HepG2 (cell line): Measurements from ENCODE around the gene CNNM2. TPM values are rescaled to one million over a fixed set of nuclear protein-coding genes. Genes with fewer than 3 reads are reported as not detected.

Experiments used
- ARHGAP35 ChIP-seq: sonication (generic); formaldehyde crosslinking; IDR thresholded peaks from 2 replicates; pipeline ENCODE4 v1.9.0; 2022; ENCODE audit warnings: mild to moderate bottlenecking, inconsistent platforms, moderate library complexity, missing genetic modification reagents, borderline replicate concordance
- GLI4 ChIP-seq: sonication (generic); formaldehyde crosslinking; IDR thresholded peaks from 2 replicates; pipeline ENCODE4 v1.5.1; 2020; ENCODE audit warnings: missing genetic modification reagents, mild to moderate bottlenecking, moderate library complexity, borderline replicate concordance
- KDM5B ChIP-seq: sonication (generic); formaldehyde crosslinking; IDR thresholded peaks from 2 replicates; pipeline ENCODE4 v1.4.0; 2020; ENCODE audit warnings: missing genetic modification reagents, mild to moderate bottlenecking, borderline replicate concordance
- MLX ChIP-seq: IDR thresholded peaks from 2 replicates; pipeline ENCODE4 v1.6.1; 2016
- NCOR1 ChIP-seq: fragments of 200-600 bp; sonication (generic); IDR thresholded peaks from 2 replicates; pipeline ENCODE4 v1.7.0; 2017; ENCODE audit warnings: antibody characterized with exemption, low read length, borderline replicate concordance
- NFE2L2 ChIP-seq: fragments of 150-350 bp; IDR thresholded peaks from 2 replicates; pipeline ENCODE4 v1.6.1; 2014; ENCODE audit warnings: low read length
- PRMT3 ChIP-seq: sonication (generic); formaldehyde crosslinking; IDR thresholded peaks from 2 replicates; pipeline ENCODE4 v1.8.1; 2022; ENCODE audit warnings: low read depth, mild to moderate bottlenecking, moderate library complexity, missing genetic modification reagents, borderline replicate concordance
- RAD21 ChIP-seq: fragments of 450-650 bp; formaldehyde crosslinking; IDR thresholded peaks from 2 replicates; pipeline ENCODE4 v1.5.0; 2020; ENCODE audit warnings: mild to moderate bottlenecking
- RFX5 ChIP-seq: IDR thresholded peaks from 2 replicates; pipeline ENCODE4 v1.6.1; 2011; ENCODE audit warnings: low read depth, low read length, improper control_type of control experiment
- SAFB2 ChIP-seq: sonication (generic); formaldehyde crosslinking; IDR thresholded peaks from 2 replicates; pipeline ENCODE4 v1.5.1; 2020; ENCODE audit warnings: missing genetic modification reagents, low read depth, mild to moderate bottlenecking, borderline replicate concordance
- TEF ChIP-seq: sonication (generic); formaldehyde crosslinking; IDR thresholded peaks from 2 replicates; pipeline ENCODE4 v1.5.0; 2020; ENCODE audit warnings: missing genetic modification reagents
- U2AF2 ChIP-seq: fragments of 200-400 bp; formaldehyde crosslinking; IDR thresholded peaks from 2 replicates; pipeline ENCODE4 v1.6.1; 2017; ENCODE audit warnings: low read depth, mild to moderate bottlenecking, low read length
- ZBTB21 ChIP-seq: sonication (generic); formaldehyde crosslinking; IDR thresholded peaks from 2 replicates; pipeline ENCODE4 v1.4.0; 2020; ENCODE audit warnings: missing genetic modification reagents
- ZBTB49 ChIP-seq: sonication (generic); formaldehyde crosslinking; IDR thresholded peaks from 2 replicates; pipeline ENCODE4 v1.4.0; 2020; ENCODE audit warnings: missing genetic modification reagents, borderline replicate concordance
- ZFP36L1 ChIP-seq: sonication (generic); formaldehyde crosslinking; IDR thresholded peaks from 2 replicates; pipeline ENCODE4 v1.8.0; 2022; ENCODE audit warnings: mild to moderate bottlenecking, missing genetic modification reagents, moderate library complexity
- ZKSCAN1 ChIP-seq: fragments of 150-350 bp; IDR thresholded peaks from 2 replicates; pipeline ENCODE4 v1.6.1; 2014; ENCODE audit warnings: low read length
- ZNF101 ChIP-seq: sonication (generic); formaldehyde crosslinking; IDR thresholded peaks from 2 replicates; pipeline ENCODE4 v1.4.0; 2020; ENCODE audit warnings: mild to moderate bottlenecking, low read depth, missing genetic modification reagents, borderline replicate concordance
- ZNF256 ChIP-seq: sonication (generic); formaldehyde crosslinking; conservative IDR thresholded peaks from 2 replicates; pipeline ENCODE4 v1.4.0; 2020; ENCODE audit warnings: missing genetic modification reagents
- ZNF367 ChIP-seq: sonication (generic); formaldehyde crosslinking; IDR thresholded peaks from 2 replicates; pipeline ENCODE4 v1.4.0; 2020; ENCODE audit warnings: missing genetic modification reagents, borderline replicate concordance
- ZNF772 ChIP-seq: sonication (generic); formaldehyde crosslinking; IDR thresholded peaks from 2 replicates; pipeline ENCODE4 v1.5.0; 2020; ENCODE audit warnings: mild to moderate bottlenecking, missing genetic modification reagents
- polyA plus RNA-seq, 8 experiments: library from polyadenylated mRNA; depleted of rRNA in 3 of 8; stranded (reverse) in 7 of 8; unstranded in 1 of 8; fragments of >200 nt; fragmentation: Illumina TruSeq in 4 of 8; extraction: Trizol in 4 of 8; gene quantifications; 2 replicates each; pipeline versions ENCODE4 v1.2.1 to v1.2.3, GENCODE V29; 2011 to 2016; ENCODE audit warnings: low read depth in 4 of 8, missing spikeins in 1 of 8, mixed read lengths in 1 of 8; ENCODE audit not compliant: insufficient read depth in 1 of 8
- total RNA-seq, 5 experiments: library from RNA; depleted of rRNA; stranded (reverse); fragments of >200 nt; fragmentation: Illumina TruSeq; extraction: Trizol; gene quantifications; 2 replicates each; pipeline ENCODE4 v1.2.3, GENCODE V29; 2016; ENCODE audit warnings: low read depth in 1 of 5
- TF ChIP-seq, protein P1 (sequence below): conservative IDR thresholded peaks from 2 replicates; pipeline ENCODE4 v1.6.1; 2018; ENCODE audit warnings: missing genetic modification reagents
- TF ChIP-seq, protein P2 (sequence below): sonication (generic); formaldehyde crosslinking; IDR thresholded peaks from 2 replicates; pipeline ENCODE4 v1.4.0; 2020; ENCODE audit warnings: low read depth, mild to moderate bottlenecking, missing genetic modification reagents

Gene CNNM2
- total and polyA plus RNA-seq, 2 of the 13 experiments (the other 11 are each of a cell fraction or from before 2014, with no cell fraction given), result 7.1 to 9.0 TPM

GRCh38 chr10:103120977-103121735 is 203.1 kb downstream of the CNNM2 start (continued):
- TF ChIP-seq ZKSCAN1 (no peak), ARHGAP35 (no peak), ZNF101 (CRISPR knock-in tag) (no peak), ZNF367 (CRISPR knock-in tag) (no peak), KDM5B (CRISPR knock-in tag) (no peak), NFE2L2 (no peak), RAD21 (CRISPR knock-in tag) (no peak), MLX (CRISPR knock-in tag) (no peak), ZFP36L1 (CRISPR knock-in tag) (no peak), TEF (CRISPR knock-in tag) (no peak), RFX5 (no peak), SAFB2 (CRISPR knock-in tag) (no peak), ZBTB21 (CRISPR knock-in tag) (0 out of 2 replicates have a peak, but pooled peaks have one; percentile 7), ZNF772 (no peak), U2AF2 (no peak), PRMT3 (CRISPR knock-in tag) (no peak), ZNF256 (CRISPR knock-in tag) (no peak), GLI4 (no peak), ZBTB49 (no peak), NCOR1 (peak; percentile 96)
- TF ChIP-seq, protein P1, sequence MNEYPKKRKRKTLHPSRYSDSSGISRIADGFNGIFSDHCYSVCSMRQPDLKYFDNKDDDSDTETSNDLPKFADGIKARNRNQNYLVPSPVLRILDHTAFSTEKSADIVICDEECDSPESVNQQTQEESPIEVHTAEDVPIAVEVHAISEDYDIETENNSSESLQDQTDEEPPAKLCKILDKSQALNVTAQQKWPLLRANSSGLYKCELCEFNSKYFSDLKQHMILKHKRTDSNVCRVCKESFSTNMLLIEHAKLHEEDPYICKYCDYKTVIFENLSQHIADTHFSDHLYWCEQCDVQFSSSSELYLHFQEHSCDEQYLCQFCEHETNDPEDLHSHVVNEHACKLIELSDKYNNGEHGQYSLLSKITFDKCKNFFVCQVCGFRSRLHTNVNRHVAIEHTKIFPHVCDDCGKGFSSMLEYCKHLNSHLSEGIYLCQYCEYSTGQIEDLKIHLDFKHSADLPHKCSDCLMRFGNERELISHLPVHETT (CRISPR knock-in tag), result no peak
- TF ChIP-seq, protein P2, sequence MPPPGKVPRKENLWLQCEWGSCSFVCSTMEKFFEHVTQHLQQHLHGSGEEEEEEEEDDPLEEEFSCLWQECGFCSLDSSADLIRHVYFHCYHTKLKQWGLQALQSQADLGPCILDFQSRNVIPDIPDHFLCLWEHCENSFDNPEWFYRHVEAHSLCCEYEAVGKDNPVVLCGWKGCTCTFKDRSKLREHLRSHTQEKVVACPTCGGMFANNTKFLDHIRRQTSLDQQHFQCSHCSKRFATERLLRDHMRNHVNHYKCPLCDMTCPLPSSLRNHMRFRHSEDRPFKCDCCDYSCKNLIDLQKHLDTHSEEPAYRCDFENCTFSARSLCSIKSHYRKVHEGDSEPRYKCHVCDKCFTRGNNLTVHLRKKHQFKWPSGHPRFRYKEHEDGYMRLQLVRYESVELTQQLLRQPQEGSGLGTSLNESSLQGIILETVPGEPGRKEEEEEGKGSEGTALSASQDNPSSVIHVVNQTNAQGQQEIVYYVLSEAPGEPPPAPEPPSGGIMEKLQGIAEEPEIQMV (CRISPR knock-in tag), result no peak
